Activated CD4-positive, alpha-beta T cell treated with anti-CD3 and anti-CD28 coated beads, Interleukin-2, amount 50 U/mL, for 48 hours (primary cell): Measurements from ENCODE around the gene PIH1D1.

ENCODE experiments used
- DNase-seq, 2 experiments: peaks; one replicate each; pipeline ENCODE4 v3.0.0-alpha.2; 2020

PIH1D1 gene

DNA sequence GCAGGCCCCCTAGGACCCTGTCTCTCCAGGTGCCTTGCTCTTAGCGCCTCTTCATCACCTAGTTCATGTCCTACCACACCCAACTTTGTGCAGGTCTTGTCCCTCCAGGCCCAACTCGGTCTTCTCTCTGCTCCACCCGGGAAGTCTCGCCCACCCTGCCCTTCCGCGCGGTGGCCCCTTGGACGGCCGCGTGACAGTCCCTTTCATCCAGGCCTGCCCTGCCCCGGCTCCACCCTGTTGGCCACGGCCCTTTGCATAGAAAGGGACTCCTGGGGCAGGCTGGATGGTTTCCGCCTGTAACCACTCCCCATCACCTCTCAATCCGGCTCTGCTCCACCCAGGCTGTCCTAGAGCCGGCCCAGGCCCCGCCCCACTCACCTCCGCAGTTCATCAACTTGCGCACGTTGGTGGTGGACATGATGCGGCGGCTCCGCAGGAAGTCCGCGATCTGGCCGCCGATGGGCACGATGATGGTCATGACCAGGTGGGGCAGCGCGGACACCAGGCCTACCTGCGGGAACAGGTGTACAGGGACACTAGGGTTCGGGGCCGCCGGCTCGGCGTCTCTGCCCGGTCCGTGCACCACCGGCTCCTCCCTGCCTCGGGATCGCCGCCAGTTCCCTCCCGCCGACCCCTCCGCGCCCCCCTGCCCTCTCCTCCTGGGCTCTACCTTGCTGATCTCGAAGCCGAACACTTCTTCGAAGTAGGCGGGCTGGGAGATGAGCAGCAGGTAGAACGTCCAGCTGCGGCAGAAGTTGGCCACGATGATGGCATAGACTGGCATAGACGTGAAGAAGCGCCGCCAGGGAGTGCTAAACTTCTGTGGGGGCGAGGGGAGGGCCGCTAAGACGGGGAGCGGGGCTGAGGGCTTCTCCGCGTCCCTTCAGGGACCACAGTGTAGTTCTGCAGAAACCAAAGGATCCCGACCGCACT is 19.2 kb downstream of the PIH1D1 start:
- peak; percentile 29 to 44 for DNase-seq

DNA sequence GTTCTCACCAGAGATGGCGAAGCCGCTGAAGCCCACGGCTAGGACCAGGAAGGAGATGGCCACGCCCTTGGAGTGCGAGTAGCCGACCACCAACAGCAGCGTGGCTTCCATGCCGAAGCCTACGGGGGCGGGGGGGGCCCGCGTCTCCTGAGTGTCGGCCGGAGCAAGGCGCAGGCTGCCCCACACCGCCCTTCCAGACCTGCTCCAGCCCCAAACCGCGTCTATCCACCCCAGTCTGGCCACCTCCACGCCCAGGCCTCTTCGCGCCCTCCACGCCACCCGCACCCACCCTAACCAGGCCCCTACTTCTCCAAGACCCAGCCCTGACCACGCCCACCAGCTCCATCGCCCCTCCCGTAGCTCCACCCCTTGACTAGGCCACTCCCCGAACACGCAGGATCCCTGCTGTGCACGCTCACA is 20.3 kb downstream of the PIH1D1 start:
- DNase-seq: peak; percentile 47 to 50

DNA sequence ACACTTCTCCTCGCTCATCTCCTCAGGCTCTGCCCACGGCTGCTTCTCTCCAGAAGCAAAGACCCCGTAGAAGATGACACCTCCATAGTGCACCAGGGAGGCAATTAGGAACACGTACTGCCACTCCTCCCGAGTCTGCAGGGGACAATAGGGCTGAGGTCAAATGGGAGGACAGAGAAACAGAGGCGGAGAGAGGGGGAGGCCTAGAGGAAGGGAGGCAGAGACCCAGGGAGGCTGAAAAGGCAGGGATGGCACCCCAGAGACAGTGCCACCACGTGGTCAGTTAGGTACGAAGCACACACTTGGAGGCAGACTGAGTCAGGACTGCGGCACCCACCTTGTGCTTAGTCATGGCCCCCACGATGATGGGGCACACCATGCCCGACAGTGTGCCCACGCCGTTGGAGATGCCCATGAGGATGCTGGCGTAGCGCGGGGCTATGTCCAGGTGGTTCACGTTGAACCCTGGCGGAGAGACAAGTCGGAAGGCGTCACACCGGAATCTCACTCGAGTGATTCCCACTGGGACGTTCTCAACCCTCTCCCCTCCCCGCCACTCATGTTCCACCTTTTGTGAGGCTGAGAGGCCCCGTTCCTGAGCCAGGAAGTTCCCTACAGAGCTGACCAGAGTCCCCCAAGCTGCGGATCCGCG is 20.8 kb downstream of the PIH1D1 start:
- peak; percentile 27 to 49 for DNase-seq

DNA sequence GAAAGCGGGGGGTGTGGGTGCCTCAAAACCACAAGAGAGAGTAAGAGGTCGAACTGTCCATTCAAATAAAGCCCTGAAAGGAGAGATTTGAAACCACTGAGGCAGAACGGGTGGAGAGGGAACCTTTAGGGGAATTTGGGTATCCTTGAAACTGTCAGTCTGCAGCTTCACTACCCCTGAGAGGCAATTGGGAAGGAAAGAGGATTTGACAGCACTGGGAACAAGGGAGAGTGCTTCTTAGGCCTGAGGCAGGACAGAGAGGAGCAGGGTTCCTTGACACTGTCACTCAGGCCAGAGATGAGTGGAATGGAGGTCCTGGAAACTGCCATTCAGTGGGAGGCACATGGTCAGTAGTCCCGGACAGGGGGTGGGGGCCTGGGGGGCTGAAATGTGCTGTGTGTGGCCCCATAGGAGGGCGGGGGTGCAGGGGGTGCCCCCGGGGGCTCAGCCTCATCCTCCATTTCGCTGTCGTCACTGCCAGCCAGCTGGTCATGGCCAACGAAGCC is 21.4 kb downstream of the PIH1D1 start:
- DNase-seq: no peak

DNA sequence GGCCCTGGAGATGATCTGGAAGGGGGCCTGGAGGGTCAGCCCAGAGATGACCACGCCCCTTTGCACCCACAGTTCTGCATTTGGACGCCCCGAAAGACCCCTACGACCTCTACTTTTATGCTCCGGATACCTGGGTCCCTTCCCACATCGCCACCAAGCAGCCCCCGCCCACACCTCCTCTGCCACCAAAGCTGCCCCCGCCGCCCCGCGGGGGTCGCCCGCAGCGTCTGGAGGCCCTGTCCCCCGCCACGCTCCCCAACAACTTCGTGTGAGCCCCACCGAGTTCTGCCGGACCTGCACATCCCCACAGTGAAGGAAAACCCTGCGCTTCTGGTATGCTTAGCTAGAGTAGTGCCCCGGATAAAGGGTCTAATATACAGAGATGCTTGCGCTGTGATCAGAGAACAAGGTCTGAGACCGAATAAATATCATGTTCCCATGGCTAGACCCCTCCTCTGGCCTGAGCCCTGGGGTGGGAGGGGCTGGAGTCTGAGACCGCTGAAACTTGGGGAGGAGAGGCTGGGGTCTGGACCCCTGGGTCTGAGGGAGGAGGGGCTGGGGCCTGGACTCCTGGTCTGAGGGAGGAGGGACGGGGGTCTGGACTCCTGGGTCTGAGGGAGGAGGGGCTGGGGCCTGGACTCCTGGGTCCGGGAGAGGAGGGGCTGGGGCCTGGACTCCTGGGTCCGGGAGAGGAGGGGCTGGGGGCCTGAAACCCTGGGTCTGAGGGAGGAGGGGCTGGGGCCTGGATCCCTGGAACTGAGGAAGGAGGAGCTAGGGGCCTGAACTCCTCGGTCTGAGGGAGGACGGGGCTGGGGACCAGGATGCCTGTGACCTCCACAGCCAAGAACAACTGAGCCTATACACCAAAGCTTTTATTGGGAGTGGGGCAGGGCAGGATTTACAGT is 22.8 kb downstream of the PIH1D1 start:
- no peak for DNase-seq

DNA sequence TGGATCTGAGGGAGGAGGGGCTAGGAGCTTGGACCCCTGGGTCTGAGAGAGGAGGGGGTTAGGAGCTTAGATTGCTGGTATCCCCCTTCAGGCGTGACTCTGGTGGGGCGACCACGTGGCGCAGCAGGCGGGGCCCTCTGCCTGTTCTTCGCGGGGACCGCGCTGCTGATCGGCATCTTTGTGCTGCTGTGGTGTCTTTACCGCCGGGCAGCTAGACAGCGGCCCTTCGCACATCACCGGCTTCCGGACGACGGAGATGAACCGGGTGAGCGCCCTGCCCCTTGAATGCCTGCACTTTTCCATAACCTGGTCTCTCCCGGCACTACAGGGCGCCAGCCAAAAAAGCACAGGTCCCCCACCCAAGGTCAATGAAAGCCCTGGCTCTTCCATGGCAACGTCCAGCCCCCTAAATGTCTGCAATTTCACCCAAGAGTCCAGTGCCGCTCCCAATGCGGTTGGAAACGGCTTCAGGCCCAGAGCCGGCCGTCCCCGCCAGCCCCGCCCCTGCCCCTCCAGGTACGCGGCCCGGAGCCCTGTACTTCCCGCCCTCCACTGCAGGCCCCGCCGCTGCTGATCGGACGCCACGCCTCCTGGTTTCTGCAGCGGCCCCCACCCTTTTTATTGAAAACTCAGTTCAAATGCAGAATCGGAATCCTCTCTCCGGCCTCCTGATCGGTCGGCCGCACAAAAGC is 23.6 kb downstream of the PIH1D1 start:
- peak in 1 of 2 experiments; percentile 37 for DNase-seq

DNA sequence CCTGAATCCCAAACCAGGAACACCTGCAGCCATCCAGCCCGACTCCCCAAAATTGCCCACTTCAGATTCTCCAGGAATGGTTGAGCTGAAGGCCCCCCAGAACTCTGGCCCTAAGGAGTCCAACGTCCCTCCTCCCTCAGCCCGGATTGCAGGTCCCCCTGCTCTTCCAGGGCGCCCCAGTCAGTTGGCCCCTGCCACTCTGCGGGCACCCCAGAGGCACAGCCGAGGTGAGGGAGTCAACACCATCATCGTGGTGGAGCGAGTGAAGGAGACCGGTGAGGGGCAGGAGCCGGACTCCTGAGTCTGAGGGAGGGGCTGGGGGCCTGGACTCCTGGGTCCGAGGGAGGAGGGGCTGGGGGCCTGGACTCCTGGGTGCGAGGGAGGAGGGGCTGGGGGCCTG is 24.3 kb downstream of the PIH1D1 start:
- DNase-seq: no peak

DNA sequence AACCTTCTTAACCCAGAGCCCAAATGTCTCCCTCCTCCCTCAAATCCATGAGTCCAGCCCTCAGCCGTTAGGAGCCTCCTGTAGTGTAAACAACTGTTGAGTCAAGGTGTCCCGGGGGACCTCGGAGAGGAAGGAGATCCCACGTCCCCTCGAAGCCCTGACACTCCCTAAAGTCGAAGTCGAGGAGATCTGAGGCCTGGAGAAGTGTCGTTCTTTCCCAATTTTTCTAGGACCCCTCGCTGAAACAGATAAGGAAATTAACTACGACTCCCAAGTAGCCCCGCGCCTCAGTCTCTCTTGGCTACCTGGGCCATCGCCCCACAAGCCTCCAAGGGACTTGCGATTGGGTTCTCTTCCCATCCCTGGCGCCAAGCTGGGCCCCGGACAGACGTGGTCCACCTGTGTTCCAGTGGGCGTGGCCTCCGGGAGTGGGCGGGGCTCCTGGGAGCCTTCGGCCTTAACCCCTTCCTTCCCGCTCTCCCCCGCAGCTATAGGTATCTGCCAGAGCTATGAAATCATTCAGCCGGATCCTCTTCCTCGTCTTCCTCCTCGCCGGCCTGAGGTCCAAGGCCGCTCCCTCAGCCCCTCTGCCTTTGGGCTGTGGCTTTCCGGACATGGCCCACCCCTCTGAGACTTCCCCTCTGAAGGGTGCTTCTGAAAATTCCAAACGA is 25.6 kb downstream of the PIH1D1 start:
- DNase-seq: peak; percentile 51 to 56

DNA sequence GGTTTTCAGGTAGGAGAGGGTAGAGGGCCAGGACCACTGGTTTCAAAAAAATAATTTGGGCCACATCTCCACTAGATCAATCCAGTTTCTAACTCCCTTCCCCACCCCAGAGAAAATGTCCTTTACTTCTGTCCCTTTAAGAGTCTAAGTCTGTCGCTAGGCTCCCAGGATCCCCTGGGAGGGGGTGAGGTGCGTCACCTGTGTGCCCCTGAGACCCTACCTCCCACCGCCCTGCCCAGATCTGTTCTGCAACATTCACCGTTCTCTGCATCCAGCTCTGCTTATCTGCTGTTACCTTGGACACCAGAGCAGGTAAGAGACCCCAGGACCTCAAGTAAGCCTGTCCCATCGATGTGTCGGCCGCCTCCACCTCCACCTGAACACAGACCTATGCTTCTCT is 26.4 kb downstream of the PIH1D1 start, which contains the start of gene GFY:
Gene GFY (plus strand): TSS at position 211 of the 400 bp plus-strand sequence. CDS start 1,043 bp downstream, outside the sequence.
- DNase-seq: no peak

DNA sequence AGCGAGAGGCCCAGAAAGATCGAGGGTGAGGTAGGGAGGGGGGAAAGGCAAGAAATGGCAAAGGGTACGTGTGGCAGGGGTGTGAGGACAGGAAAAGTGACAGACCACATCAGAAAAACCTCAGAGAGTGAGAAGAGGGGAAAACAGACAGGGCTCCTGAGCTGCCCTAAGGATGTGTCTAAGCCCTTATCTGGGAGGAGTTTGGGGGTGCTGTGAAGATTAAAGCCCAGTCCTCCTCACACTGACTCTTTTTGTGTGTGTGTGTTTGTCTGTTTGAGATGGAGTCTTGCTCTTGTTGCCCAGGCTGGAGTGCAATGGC is 27.7 kb downstream of the PIH1D1 start:
- no peak for DNase-seq

DNA sequence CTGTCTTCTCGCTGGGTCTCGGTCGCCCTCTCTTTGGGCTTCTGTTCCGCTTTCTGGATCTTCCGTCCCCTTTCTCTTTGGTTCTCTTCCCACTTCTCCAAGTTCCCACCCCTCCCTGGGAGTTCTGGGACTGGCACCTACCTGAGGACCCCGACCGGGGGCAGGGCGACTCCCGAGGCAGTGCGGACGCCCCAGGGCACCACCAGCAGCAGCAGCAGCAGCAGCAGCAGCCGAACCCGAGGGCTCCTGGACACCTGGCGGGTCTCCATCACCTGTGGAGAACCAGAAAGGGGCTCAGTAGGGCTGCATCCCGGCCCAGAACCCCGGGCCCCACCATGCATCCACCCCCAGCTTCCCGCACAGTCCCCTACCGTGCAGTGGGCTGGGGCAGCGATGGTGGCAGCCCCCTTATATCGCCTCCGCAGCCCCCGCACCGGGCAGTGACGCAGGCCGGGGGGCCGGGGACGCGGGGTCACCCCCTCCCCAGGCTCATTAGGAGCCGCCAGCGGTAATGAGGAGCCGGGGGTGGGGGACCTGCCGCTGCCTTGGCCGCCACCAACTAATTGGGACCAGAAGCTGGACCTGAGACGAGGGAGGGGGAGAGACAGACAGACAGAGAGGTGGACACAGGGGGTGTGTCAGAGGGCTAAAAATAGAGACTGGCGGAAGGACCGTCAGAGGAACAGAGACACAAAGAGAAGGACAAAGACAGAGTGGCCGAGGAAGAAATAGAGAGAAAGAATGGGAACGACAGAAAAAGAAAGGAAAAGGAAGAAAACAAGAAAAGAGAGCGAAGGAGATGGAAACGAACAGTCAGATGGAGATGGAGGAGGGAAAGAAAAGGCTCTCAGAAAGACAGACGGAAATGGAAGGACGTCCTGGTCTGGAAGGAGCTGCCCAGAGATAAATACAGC is 28.3 kb downstream of the PIH1D1 start, which contains the start of gene PTH2:
Gene PTH2 (minus strand): TSS at position 371 of the 914 bp plus-strand sequence. CDS start 102 bp downstream, at position 269.
- DNase-seq: no peak

DNA sequence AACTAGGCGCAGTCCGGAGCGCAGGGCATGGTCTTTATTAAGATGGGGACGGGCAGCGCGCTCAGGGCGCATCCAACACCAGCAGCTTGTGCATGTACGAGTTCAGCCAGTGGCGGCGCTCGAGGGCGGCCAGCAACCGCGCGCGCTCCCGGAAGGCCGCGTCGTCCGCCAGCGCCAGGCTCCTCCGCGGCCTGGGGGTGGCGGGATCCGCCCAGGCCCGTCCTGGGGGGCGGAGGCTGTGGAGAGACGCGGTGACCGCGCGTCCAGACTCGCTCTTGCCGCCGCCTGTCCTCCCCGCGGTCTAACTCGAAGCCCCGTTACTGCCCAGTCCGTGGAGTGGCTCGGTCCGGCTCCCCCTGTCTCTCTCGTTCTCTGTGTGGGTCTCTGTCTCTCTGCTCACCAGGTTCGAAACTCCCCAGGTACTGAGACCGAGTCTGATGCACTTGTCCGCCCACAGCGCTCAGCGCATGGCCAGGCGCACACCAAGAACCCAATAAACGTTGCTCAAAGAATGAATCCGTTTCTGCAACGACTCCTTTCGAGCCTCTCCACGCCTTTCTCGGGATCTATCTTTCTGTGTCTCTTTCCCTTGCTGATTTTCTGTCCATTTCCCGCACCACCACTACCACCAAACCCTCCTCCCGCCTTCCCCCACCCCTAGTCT is 29.1 kb downstream of the PIH1D1 start:
- DNase-seq: peak; percentile 60 to 64

DNA sequence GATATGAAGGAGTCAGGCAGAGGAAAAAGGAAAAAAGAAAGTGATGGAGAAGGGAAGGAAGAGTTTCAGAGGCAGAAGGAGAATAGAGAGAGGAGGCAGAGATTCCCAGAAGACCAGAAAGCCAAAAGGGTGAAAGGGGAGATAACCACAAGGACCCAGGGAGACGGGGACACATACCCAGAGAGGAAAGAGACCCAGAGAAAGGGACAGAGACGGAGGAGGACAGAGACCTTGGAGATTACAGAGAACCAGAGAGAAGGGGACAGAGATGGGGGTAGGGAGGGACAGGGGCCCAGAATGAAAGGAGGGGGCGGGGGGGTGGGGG is 29.8 kb downstream of the PIH1D1 start:
- DNase-seq: no peak

DNA sequence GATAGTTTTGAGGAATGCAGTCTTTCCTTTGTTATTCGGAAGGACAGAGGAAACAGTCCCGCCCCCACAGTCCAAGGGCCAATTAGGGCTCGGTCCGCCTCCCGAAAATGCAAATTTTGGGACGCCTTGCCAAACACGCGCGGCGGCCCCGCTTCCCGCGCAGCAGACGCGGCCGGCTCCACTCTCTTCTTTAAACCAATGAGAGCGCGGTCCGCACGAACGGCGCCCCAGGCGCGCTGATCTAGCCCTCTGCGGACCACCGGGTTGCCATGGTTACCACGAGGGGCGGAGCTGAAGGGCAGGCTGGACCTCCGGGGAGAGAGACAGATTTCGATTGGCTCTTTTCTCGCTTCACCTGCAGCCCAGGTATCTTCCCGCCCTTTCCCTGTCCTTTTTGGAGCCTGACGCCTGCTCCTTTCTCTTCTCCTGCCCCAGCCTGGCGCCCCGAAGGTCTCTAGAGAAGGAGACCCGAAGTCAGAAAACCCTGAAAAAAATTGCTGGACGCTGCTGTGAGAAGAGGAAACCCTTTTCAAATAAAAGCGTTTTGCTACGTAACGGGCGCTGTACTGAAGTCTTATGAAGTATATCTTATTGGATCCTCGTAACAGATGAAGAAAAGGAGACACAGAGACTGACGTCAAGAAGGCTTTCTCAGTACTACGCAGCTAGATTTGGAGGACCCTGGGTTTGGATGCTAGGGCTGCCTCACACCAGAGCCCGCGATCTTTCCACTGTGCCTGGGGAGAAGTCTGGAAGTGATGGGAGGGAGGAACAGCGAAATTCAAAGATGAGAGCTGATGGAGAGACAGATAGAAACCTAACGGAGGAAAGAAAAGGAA is 30.4 kb downstream of the PIH1D1 start:
- DNase-seq: peak; percentile 63 to 67

DNA sequence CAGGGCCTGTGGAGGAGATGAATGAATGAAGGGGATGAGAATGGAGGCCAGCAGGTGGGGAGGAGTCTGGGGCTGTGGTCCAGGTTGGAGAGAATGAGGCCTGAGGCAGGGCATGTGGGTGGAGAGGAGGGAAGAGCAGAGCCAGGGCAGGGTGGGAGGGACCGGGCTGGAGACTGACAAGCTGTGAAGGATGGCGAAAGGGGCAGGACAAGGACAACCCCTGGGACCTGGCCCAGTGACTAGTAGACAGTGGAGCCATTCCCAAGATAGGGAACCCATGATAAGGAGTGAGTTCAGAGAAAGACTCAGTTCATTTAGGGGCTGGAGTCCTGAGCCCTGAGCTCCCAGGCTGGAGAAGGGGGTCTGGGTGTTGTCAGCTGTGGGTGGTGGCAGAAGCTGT is 31.4 kb downstream of the PIH1D1 start:
- DNase-seq: no peak

DNA sequence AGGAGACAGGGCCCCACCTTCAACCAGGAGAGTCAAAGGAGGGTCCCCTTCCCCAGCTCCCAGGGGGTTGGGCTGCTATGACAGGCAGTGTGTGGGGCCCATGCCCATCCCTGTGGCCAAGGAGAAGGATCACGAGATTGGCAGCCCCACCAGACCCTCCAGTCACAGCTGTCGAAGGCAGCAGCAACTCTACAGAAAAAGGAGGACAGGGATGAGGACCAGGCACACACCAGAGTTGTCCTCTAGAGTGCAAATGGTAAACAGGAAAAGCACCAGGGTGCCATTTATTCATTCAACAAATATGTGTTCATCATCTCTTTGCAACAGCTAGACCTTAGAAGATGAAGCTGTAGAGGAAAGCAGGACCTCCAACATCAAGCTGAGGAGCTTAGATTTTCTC is 32.4 kb downstream of the PIH1D1 start:
- DNase-seq: no peak

DNA sequence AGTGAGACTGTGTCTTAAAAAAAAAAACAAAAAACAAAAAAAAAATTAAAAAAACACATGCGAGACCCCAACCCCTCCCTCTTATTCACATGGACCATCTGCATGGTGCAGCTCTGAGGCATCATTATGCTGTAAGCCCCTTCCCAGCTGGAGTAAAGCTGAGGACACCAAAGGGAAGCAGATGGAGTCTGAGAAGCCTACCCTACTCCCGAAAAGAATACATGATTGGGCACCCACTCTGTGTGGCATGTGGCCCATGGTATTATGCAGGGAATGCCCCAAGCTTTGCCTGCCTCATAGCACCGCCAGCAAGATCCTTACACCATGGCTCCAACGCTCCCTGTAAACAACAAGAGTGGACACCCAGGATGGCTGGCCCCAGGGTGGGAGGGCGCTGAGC is 33.1 kb downstream of the PIH1D1 start:
- DNase-seq: no peak

DNA sequence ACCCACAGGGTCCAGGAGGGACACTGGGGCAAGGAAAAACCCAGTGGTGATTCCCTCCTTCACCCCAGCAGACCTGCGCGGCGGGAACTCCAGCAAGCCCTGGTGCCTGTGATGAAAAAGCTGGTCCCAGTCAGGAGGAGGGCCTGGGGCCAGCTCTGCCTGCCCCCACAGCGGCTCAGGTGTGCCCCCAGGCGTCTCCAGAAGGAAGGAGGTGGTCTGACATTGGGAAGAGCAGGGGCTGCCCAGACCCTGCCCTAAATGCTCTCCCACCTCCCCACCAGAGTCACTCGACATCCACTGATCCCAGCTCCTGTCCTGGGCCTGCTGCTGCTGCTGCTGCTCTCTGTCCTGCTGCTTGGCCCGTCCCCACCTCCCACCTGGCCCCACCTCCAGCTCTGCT is 34.5 kb downstream of the PIH1D1 start:
- DNase-seq: no peak

DNA sequence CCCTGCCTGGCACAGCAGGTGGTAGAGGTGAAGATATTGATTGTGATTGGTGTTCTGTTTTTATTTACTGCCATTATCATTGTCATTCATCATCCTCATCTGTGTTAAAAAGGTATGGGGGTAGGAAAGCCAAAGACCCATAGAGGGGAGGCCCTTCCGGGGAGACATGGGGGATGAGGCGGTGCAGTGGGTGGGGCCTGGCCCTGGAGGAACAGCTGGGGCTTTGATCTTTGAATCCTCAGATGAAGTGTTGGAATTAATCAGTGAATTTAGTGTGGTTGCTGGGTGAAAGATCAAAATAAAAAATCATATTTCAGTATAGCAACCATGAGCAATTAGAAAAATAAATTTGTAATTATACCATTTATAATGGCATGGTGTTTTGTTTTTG is 35.8 kb downstream of the PIH1D1 start:
- DNase-seq: no peak
